Smooth muscle cell (in vitro differentiated cells): ENCODE measurements around the gene PTX4. TPM values are rescaled to one million over a fixed set of nuclear protein-coding genes. Genes with fewer than 3 reads are reported as not detected.

Experiments
- DNase-seq: peaks from one replicate; lab custom pipeline; 2025; ENCODE audit not compliant: unreplicated experiment; lab: John Stamatoyannopoulos, UW
- H2AFZ ChIP-seq: fragments of 200-600 bp; sonication (generic); 2 replicates; pipeline ENCODE4 v1.6.0; 2016; ENCODE audit warnings: antibody characterized with exemption, low read depth, mild to moderate bottlenecking
- H3F3A ChIP-seq: fragments of 200-600 bp; sonication (generic); 2 replicates; pipeline ENCODE4 v1.6.0; 2017; ENCODE audit warnings: antibody characterized with exemption, low read depth
- H3K27ac ChIP-seq: fragments of 200-600 bp; sonication (generic); 2 replicates; pipeline ENCODE4 v1.5.1; 2016; ENCODE audit warnings: low read depth, mild to moderate bottlenecking
- H3K27me3 ChIP-seq: fragments of 200-600 bp; sonication (generic); 2 replicates; pipeline ENCODE4 v1.6.1; 2016; ENCODE audit warnings: low read depth, mild to moderate bottlenecking
- H3K36me3 ChIP-seq: fragments of 200-600 bp; sonication (generic); 2 replicates; pipeline ENCODE4 v1.5.1; 2016; ENCODE audit warnings: low read depth
- H3K4me1 ChIP-seq: fragments of 200-600 bp; sonication (generic); 2 replicates; pipeline ENCODE4 v1.5.1; 2016; ENCODE audit warnings: low read depth
- H3K4me2 ChIP-seq: fragments of 200-600 bp; sonication (generic); 2 replicates; pipeline ENCODE4 v1.6.0; 2016; ENCODE audit warnings: mild to moderate bottlenecking
- H3K4me3 ChIP-seq: fragments of 200-600 bp; sonication (generic); 2 replicates; pipeline ENCODE4 v1.5.1; 2016; ENCODE audit warnings: mild to moderate bottlenecking
- H3K79me2 ChIP-seq: fragments of 200-600 bp; sonication (generic); 2 replicates; pipeline ENCODE4 v1.6.0; 2016; ENCODE audit warnings: low read depth, mild to moderate bottlenecking
- H3K9ac ChIP-seq: fragments of 200-600 bp; sonication (generic); 2 replicates; pipeline ENCODE4 v1.6.0; 2016; ENCODE audit warnings: low read depth
- H3K9me3 ChIP-seq: fragments of 200-600 bp; sonication (generic); replicated peaks from 2 replicates; pipeline ENCODE4 v1.5.1; 2016; ENCODE audit warnings: low read depth
- H4K20me1 ChIP-seq: fragments of 200-600 bp; sonication (generic); 2 replicates; pipeline ENCODE4 v1.6.0; 2016; ENCODE audit warnings: low read depth
- WGBS: methylation state at CpG from one replicate; pipeline ENCODE4 v1.1.7; 2016; ENCODE audit warnings: low lambda C conversion rate; 5-methylcytosine and 5-hydroxymethylcytosine counted together
- polyA plus RNA-seq: library from polyadenylated mRNA; unstranded; fragments of >200 nt; fragmentation: Nextera tagmentation; extraction: Ambion mirVana; gene quantifications from 2 replicates; pipeline ENCODE4 v1.2.1, GENCODE V29; 2016
- total RNA-seq: library from RNA; depleted of rRNA; stranded (reverse); fragments of >200 nt; gene quantifications from 2 replicates; pipeline ENCODE4 v1.2.3, GENCODE V29; 2014
- TF ChIP-seq, protein P1 (sequence below): fragments of 200-600 bp; sonication (generic); IDR thresholded peaks from 2 replicates; pipeline ENCODE4 v1.5.1; 2017; ENCODE audit warnings: borderline replicate concordance, mild to moderate bottlenecking, antibody characterized with exemption; ENCODE audit not compliant: insufficient read depth, poor library complexity, severe bottlenecking

Gene PTX4
- total and polyA plus RNA-seq, 2 experiments from 2014 or later, result not detected

GRCh38 chr16:1435921-1436697, 52.6 kb downstream of the PTX4 start:
- H2AFZ ChIP-seq, result no peak overlapping the region
- no peaks in the 10 kb centered on the region for H3K27me3 ChIP-seq
- no peaks in the 10 kb centered on the region for H3F3A ChIP-seq
- H4K20me1 ChIP-seq, result no peaks in the 10 kb centered on the region
- H3K36me3 ChIP-seq, result no peaks in the 10 kb centered on the region
- no peaks in the 10 kb centered on the region for H3K4me1 ChIP-seq
- H3K9ac ChIP-seq, result no peak overlapping the region
- no peak overlapping the region for H3K4me3 ChIP-seq
- no peaks in the 10 kb centered on the region for H3K79me2 ChIP-seq
- H3K4me2 ChIP-seq, result no peak overlapping the region
- TF ChIP-seq, protein P1, sequence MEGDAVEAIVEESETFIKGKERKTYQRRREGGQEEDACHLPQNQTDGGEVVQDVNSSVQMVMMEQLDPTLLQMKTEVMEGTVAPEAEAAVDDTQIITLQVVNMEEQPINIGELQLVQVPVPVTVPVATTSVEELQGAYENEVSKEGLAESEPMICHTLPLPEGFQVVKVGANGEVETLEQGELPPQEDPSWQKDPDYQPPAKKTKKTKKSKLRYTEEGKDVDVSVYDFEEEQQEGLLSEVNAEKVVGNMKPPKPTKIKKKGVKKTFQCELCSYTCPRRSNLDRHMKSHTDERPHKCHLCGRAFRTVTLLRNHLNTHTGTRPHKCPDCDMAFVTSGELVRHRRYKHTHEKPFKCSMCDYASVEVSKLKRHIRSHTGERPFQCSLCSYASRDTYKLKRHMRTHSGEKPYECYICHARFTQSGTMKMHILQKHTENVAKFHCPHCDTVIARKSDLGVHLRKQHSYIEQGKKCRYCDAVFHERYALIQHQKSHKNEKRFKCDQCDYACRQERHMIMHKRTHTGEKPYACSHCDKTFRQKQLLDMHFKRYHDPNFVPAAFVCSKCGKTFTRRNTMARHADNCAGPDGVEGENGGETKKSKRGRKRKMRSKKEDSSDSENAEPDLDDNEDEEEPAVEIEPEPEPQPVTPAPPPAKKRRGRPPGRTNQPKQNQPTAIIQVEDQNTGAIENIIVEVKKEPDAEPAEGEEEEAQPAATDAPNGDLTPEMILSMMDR, result no peak
- H3K9me3 ChIP-seq, result no peaks in the 10 kb centered on the region
- H3K27ac ChIP-seq, result no peak overlapping the region
- no peak for DNase-seq
- 83% methylated on average over 26 of the region's 32 CpGs for WGBS

Other genes starting within 250 kb of the PTX4 start
- gene TPSAB1, start 248.2 kb downstream of the PTX4 start, total RNA-seq, result not detected in 2 replicates
- gene TPSAB1, start 248.2 kb downstream of the PTX4 start, polyA plus RNA-seq, result not detected in 2 replicates
- not detected in 2 replicates for gene TPSD1, start 232.9 kb downstream of the PTX4 start, total RNA-seq
- not detected in 2 replicates for gene TPSD1, start 232.9 kb downstream of the PTX4 start, polyA plus RNA-seq
- gene UBE2I, start 179.3 kb downstream of the PTX4 start, total RNA-seq, result 51.5 and 95.9 TPM in 2 replicates
- gene UBE2I, start 179.3 kb downstream of the PTX4 start, polyA plus RNA-seq, result 169 and 180 TPM in 2 replicates
- gene BAIAP3, start 155.3 kb downstream of the PTX4 start, total RNA-seq, result 0.31 TPM in 1 of 2 replicates, not detected in the other
- 0.34 and 0.51 TPM in 2 replicates for gene BAIAP3, start 155.3 kb downstream of the PTX4 start, polyA plus RNA-seq
- 54.9 and 55.2 TPM in 2 replicates for gene TSR3, start 137.1 kb downstream of the PTX4 start, total RNA-seq
- gene TSR3, start 137.1 kb downstream of the PTX4 start, polyA plus RNA-seq, result 142 TPM in 2 replicates
- 28.0 and 34.4 TPM in 2 replicates for gene GNPTG, start 137.0 kb downstream of the PTX4 start, total RNA-seq
- gene GNPTG, start 137.0 kb downstream of the PTX4 start, polyA plus RNA-seq, result 73.3 and 79.2 TPM in 2 replicates
- 5.2 and 8.2 TPM in 2 replicates for gene UNKL, start 74.2 kb downstream of the PTX4 start, total RNA-seq
- 6.2 and 9.3 TPM in 2 replicates for gene UNKL, start 74.2 kb downstream of the PTX4 start, polyA plus RNA-seq
- 17.2 and 21.8 TPM in 2 replicates for gene UQCC4, start 68.2 kb downstream of the PTX4 start, total RNA-seq
- gene UQCC4, start 68.2 kb downstream of the PTX4 start, polyA plus RNA-seq, result 29.6 and 33.0 TPM in 2 replicates
- gene PERCC1, start 57.9 kb downstream of the PTX4 start, total RNA-seq, result not detected in 2 replicates
- gene PERCC1, start 57.9 kb downstream of the PTX4 start, polyA plus RNA-seq, result not detected in 2 replicates
- not detected in 2 replicates for gene CCDC154, start 44.4 kb downstream of the PTX4 start, total RNA-seq
- gene CCDC154, start 44.4 kb downstream of the PTX4 start, polyA plus RNA-seq, result 0.24 and 1.0 TPM in 2 replicates
- gene CLCN7, start 13.9 kb downstream of the PTX4 start, total RNA-seq, result 15.6 and 25.9 TPM in 2 replicates
- gene CLCN7, start 13.9 kb downstream of the PTX4 start, polyA plus RNA-seq, result 45.2 and 59.9 TPM in 2 replicates
- 4.8 and 6.5 TPM in 2 replicates for gene TELO2, start 4.4 kb upstream of the PTX4 start, total RNA-seq
- gene TELO2, start 4.4 kb upstream of the PTX4 start, polyA plus RNA-seq, result 22.9 and 25.1 TPM in 2 replicates
- 0.31 and 0.90 TPM in 2 replicates for gene TMEM204, start 44.7 kb upstream of the PTX4 start, total RNA-seq
- gene TMEM204, start 44.7 kb upstream of the PTX4 start, polyA plus RNA-seq, result 3.0 and 4.2 TPM in 2 replicates
- gene IFT140, start 123.1 kb upstream of the PTX4 start, total RNA-seq, result 24.8 and 30.0 TPM in 2 replicates
- gene IFT140, start 123.1 kb upstream of the PTX4 start, polyA plus RNA-seq, result 17.2 and 24.1 TPM in 2 replicates
- 7.3 and 16.5 TPM in 2 replicates for gene CRAMP1, start 123.4 kb upstream of the PTX4 start, total RNA-seq
- 6.3 and 7.9 TPM in 2 replicates for gene CRAMP1, start 123.4 kb upstream of the PTX4 start, polyA plus RNA-seq
- 28.6 and 33.4 TPM in 2 replicates for gene JPT2, start 189.3 kb upstream of the PTX4 start, total RNA-seq
- gene JPT2, start 189.3 kb upstream of the PTX4 start, polyA plus RNA-seq, result 7.2 and 11.2 TPM in 2 replicates
- gene MAPK8IP3, start 217.3 kb upstream of the PTX4 start, total RNA-seq, result 36.2 and 43.6 TPM in 2 replicates
- 47.8 and 69.2 TPM in 2 replicates for gene MAPK8IP3, start 217.3 kb upstream of the PTX4 start, polyA plus RNA-seq